ENCODE measurements around the gene USP33.

DNA sequence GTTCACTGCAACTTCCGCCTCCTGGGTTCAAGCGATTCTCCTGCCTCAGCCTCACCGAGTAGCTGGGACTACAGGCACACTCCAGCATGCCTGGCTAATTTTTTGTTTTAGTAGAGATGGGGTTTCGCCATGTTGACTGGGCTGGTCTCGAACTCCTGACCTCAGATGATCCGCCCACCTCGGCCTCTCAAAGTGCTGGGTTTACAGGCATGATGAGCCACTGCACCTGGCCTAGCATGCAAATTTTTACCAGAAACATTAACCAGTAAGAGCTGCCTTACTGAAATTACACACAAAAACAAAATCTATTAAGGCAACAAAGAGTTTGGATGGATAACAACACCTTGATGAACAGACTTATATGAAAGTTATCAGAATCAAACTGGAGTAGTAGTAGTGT is 89.3 kb downstream of the USP33 start:
- TF ChIP-seq EZH2 (IDR thresholded peaks at IDR 0.05; ENCODE audit: insufficient read depth, poor library complexity, severe bottlenecking) (no peak), EZH2phosphoT487 (IDR thresholded peaks at IDR 0.05; ENCODE audit: insufficient read depth, low read depth) (no peak)
